Testis (tissue), 2 donors: ENCODE results near the gene PRKN.

Source experiments
- POLR2A ChIP-seq: fragments of 450-650 bp; IDR thresholded peaks from one replicate; pipeline ENCODE4 v1.6.1; 2017; ENCODE audit warnings: antibody characterized with exemption, mild to moderate bottlenecking, moderate library complexity
- TF ChIP-seq, protein P1 (sequence below), 3 experiments: fragments of 450-650 bp in 2 of 3; fragments of 200-600 bp in 1 of 3; sonication (generic) in 1 of 3; IDR thresholded peaks; one replicate each; pipeline ENCODE4 v1.5.1; 2016 to 2019; ENCODE audit warnings: antibody characterized with exemption in 3 of 3, mild to moderate bottlenecking in 2 of 3, moderate library complexity in 1 of 3

DNA sequence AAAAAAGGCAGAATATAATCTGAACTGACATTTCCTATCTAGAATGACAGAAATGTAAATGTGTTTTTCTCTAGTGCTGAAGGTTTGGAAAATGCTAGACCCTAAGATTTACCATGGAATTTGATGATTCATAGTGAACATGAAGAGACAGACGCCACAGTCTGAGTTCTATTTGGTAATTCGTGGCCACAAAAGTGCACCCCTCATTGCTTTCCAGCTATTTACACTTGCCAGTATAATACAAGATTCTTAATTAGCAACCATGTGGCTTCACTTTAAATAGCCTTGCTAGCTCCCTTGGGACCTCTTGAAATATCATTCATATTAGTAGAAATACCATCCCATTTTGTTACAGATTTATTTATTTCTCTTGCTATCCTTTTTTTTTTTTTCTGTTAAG lies 636.8 kb downstream of the PRKN start:
- TF ChIP-seq, protein P1, sequence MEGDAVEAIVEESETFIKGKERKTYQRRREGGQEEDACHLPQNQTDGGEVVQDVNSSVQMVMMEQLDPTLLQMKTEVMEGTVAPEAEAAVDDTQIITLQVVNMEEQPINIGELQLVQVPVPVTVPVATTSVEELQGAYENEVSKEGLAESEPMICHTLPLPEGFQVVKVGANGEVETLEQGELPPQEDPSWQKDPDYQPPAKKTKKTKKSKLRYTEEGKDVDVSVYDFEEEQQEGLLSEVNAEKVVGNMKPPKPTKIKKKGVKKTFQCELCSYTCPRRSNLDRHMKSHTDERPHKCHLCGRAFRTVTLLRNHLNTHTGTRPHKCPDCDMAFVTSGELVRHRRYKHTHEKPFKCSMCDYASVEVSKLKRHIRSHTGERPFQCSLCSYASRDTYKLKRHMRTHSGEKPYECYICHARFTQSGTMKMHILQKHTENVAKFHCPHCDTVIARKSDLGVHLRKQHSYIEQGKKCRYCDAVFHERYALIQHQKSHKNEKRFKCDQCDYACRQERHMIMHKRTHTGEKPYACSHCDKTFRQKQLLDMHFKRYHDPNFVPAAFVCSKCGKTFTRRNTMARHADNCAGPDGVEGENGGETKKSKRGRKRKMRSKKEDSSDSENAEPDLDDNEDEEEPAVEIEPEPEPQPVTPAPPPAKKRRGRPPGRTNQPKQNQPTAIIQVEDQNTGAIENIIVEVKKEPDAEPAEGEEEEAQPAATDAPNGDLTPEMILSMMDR (IDR thresholded peaks at IDR 0.05), result no peak
- no peak for TF ChIP-seq POLR2A
